ENCODE results near the gene GARIN3.

GARIN3 gene

DNA sequence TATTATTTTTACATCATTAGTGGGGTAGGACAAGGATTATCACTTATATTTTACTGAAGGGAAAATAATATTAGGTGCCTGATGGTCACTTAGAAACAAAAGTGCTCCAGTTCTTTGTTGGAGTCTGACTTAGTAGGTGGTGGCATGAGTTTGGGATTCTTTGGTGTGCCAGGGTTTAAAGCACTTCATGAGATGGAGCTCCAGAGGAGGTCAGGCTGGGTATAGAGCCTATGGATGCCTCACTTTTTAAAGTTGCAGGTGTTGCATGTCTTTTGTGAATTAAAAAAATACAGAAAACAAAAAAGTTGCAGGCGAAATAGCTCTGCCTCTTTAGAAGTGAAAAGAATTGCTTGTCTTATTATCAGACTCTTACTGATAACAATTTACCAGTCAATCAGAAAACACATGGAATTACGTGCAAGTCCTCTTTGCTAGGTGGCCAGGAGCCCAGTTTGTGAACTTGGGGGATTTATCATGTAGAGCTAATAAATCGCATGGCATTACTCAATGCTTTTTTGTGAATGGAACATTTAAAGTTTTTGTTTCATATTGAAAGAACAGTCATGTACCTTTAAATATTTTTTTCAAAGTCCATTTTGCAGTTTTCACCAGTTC lies 16.2 kb upstream of the GARIN3 start:
- H3K4me3 ChIP-seq (ENCODE audit: low read length) = no peak overlapping the region
- TF ChIP-seq, protein P1, sequence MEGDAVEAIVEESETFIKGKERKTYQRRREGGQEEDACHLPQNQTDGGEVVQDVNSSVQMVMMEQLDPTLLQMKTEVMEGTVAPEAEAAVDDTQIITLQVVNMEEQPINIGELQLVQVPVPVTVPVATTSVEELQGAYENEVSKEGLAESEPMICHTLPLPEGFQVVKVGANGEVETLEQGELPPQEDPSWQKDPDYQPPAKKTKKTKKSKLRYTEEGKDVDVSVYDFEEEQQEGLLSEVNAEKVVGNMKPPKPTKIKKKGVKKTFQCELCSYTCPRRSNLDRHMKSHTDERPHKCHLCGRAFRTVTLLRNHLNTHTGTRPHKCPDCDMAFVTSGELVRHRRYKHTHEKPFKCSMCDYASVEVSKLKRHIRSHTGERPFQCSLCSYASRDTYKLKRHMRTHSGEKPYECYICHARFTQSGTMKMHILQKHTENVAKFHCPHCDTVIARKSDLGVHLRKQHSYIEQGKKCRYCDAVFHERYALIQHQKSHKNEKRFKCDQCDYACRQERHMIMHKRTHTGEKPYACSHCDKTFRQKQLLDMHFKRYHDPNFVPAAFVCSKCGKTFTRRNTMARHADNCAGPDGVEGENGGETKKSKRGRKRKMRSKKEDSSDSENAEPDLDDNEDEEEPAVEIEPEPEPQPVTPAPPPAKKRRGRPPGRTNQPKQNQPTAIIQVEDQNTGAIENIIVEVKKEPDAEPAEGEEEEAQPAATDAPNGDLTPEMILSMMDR (IDR thresholded peaks at IDR 0.05; ENCODE audit: insufficient read depth, low read depth, low read length, missing control alignments) = no peak

DNA sequence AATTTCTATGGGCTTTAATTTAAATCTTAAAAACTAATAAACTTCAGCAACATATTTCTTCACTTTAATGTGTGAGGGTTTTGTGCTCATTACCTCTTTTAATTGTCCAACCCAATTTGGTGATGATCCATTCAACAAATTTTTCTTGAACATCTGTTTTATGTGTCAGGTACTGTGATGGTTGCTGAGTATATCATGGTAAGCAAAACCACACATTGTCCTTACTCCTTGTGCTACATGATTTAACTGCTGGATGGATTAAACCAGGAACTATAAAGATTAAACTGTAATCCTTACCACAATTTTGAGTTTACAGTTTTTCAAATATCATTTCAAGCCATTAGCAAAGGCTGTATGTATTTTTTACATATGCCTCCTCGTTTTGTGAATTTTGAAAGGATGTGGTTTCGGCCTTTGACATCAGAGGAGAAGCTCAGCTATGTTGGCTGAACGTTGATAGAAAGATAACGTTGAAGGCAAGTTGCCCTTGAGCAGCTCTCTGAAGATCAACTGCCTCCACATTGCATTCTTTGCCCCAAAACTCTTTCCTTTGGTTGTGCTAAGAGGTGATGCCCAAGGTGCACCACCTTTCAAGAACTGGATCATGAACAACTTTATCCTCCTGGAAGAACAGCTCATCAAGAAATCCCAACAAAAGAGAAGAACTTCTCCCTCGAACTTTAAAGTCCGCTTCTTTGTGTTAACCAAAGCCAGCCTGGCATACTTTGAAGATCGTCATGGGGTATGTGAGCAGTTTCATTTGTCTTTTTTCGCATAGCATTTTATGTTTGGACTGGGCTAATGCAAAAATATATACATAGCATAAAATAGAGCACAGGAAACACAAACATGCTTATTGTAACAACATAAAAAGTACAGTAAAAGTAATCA lies 14.6 kb upstream of the GARIN3 start, which contains the start of gene ITK:
Gene ITK, plus strand, starts transcription at position 467 of the 891 bp plus-strand sequence. Its CDS starts 138 bp downstream, at position 605.
- no peak for DNase-seq (ENCODE audit: low read depth)
- H3K4me3 ChIP-seq (ENCODE audit: low read length) = no peak within 1 kb of the TSS
- TF ChIP-seq, protein P1 (IDR thresholded peaks at IDR 0.05; ENCODE audit: insufficient read depth, low read depth, low read length, missing control alignments) = no peak

More for the DNA sequence above, 16.2 kb upstream of the GARIN3 start:
- DNase-seq (ENCODE audit: low read depth) = no peak

DNA sequence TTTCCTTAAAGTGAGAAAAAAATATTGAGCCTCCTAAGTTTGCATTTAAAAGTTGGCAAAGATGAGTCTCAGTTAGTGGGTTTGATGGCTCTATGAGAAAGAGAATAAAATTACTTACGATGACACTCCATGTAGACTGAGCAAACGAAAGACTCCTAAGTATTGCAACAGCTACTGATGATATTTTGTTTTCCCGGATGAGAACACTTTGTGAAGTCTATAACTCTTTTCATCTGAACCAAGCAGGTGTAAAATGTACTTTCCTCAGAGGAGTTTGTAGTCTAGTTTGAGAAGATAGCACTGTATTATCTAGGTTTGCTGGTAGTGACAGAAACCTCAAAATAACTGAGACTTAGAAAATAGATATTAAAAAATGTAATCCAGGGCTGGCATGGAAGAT lies 12.9 kb upstream of the GARIN3 start:
- H3K4me3 ChIP-seq (ENCODE audit: low read length) = no peak overlapping the region
- no peak for DNase-seq (ENCODE audit: low read depth)
- TF ChIP-seq, protein P1 (IDR thresholded peaks at IDR 0.05; ENCODE audit: insufficient read depth, low read depth, low read length, missing control alignments) = no peak

DNA sequence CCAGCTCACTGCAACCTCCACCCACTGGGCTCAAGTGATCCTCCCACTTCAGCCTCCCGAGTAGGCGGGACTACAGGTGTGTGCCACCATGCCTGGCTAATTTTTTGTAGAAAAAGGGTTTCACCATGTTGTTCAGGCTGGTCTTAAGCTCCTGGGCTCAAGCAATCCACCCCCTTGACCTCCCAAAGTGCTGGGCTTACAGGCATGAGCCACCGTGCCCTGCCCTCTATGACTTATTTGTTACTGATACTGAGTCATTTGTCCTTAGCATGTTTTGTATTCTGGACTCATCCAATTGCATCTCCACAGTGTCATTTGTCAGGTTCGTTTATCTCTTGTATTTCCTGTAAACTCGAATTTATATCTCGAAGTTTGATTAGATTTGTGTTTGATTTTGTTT lies 11.9 kb upstream of the GARIN3 start:
- TF ChIP-seq, protein P1 (IDR thresholded peaks at IDR 0.05; ENCODE audit: insufficient read depth, low read depth, low read length, missing control alignments) = no peak
- no peak for DNase-seq (ENCODE audit: low read depth)
- no peak overlapping the region for H3K4me3 ChIP-seq (ENCODE audit: low read length)

DNA sequence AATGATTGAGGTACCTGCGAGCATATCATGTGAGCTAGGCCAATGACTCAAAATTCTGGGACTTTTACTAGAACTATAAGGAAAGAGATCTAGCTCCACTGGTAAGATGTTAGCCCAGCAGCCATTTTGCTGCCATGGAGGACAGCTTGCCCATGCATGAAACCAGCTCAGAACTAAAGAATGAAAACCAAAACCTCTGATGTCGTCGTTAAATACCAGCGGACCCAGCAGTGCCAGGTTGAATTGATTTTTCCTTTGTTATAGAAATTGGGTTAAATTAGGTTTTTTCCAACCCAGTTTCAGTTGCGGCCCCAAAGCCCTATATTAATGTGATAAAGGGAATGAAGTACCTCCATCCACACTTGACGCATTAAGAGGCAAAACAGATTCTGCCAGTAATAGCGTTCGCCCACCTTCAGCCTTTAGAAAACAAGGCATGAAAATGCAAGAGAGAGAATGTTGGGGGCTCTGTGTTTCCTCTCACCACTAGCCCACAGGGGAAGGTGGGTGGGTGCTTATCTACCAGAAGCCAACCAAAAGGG lies 9.1 kb upstream of the GARIN3 start:
- no peak overlapping the region for H3K4me3 ChIP-seq (ENCODE audit: low read length)
- TF ChIP-seq, protein P1 (IDR thresholded peaks at IDR 0.05; ENCODE audit: insufficient read depth, low read depth, low read length, missing control alignments) = no peak
- no peak for DNase-seq (ENCODE audit: low read depth)

DNA sequence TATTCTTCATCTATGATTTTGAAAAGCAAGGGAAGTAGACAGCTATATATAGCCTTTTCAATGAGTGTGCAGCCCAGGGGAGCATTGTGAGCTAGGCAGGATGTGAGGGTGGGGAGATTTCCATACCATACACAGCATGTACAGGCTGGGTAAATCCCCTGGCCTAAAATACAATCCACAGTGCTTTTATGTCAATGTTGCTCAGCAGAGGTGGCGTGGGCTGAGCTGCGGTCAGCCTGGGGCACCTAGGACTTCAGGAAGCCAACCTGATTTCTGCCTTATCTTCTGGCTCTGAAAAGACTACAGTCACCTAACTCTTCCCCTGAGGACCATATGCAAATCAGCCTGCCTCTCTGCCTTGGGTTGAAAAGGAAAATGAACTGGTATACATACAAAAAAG lies 6.3 kb upstream of the GARIN3 start:
- TF ChIP-seq, protein P1 (IDR thresholded peaks at IDR 0.05; ENCODE audit: insufficient read depth, low read depth, low read length, missing control alignments) = no peak
- DNase-seq (ENCODE audit: low read depth) = peak; percentile 1
- H3K4me3 ChIP-seq (ENCODE audit: low read length) = no peak overlapping the region

Measured in epithelial cell of esophagus (primary cell).